SU-DHL-6 (cell line): ENCODE data around the gene SLC2A2.

Experiments used
- H2AFZ ChIP-seq: fragments of 200-600 bp; sonication (generic); 2 replicates; pipeline ENCODE4 v1.6.1; 2014; ENCODE audit warnings: low read depth, mild to moderate bottlenecking, moderate library complexity, mixed read lengths, antibody characterized with exemption, low read length; ENCODE audit not compliant: severe bottlenecking
- H3F3A ChIP-seq: fragments of 200-600 bp; shearing (Covaris generic); 2 replicates; pipeline ENCODE4 v1.6.0; 2016; ENCODE audit warnings: antibody characterized with exemption, mild to moderate bottlenecking; ENCODE audit not compliant: insufficient read depth
- H3K27ac ChIP-seq: fragments of 200-600 bp; sonication (generic); 2 replicates; pipeline ENCODE4 v1.5.1; 2016; ENCODE audit warnings: low read depth, mild to moderate bottlenecking, low read length, moderate library complexity, mixed read lengths
- H3K27me3 ChIP-seq: fragments of 200-600 bp; sonication (generic), shearing (Covaris generic); 2 replicates; pipeline ENCODE4 v1.6.0; 2014; ENCODE audit warnings: mild to moderate bottlenecking, low read length
- H3K36me3 ChIP-seq: fragments of 200-600 bp; sonication (generic); 2 replicates; pipeline ENCODE4 v1.6.1; 2014; ENCODE audit warnings: mild to moderate bottlenecking, low read length, mixed read lengths
- H3K4me2 ChIP-seq: fragments of 300-600, 200-600 bp; shearing (Covaris generic), sonication (generic); 2 replicates; pipeline ENCODE4 v1.6.0; 2014; ENCODE audit warnings: low read length, low read depth, mild to moderate bottlenecking; ENCODE audit not compliant: poor library complexity, severe bottlenecking
- H3K4me3 ChIP-seq: fragments of 200-600 bp; sonication (generic); 2 replicates; pipeline ENCODE4 v1.5.1; 2014; ENCODE audit warnings: antibody characterized with exemption, low read length, mild to moderate bottlenecking, mixed read lengths; ENCODE audit not compliant: insufficient read depth, poor library complexity, severe bottlenecking
- H3K79me2 ChIP-seq: fragments of 200-600 bp; sonication (generic); 2 replicates; pipeline ENCODE4 v1.6.1; 2014; ENCODE audit warnings: mild to moderate bottlenecking, low read length, moderate library complexity; ENCODE audit not compliant: insufficient read depth
- H3K9ac ChIP-seq: fragments of 200-600 bp; sonication (generic); 2 replicates; pipeline ENCODE4 v1.7.0; 2014; ENCODE audit warnings: mild to moderate bottlenecking, low read length
- H3K9me2 ChIP-seq: fragments of 200-600 bp; sonication (generic); replicated peaks from 2 replicates; pipeline ENCODE4 v1.6.1; 2014; ENCODE audit warnings: low read length; ENCODE audit not compliant: insufficient read depth
- H3K9me3 ChIP-seq: fragments of 200-600 bp; sonication (generic); 2 replicates; pipeline ENCODE4 v1.6.1; 2014; ENCODE audit warnings: low read length, mixed read lengths; ENCODE audit not compliant: insufficient read depth
- H4K20me1 ChIP-seq: fragments of 200-600 bp; sonication (generic); 2 replicates; pipeline ENCODE4 v1.6.1; 2014; ENCODE audit warnings: low read depth, mild to moderate bottlenecking, antibody characterized with exemption, low read length, moderate library complexity, mixed read lengths
- CTCF ChIP-seq: fragments of 200-600 bp; sonication (generic); IDR thresholded peaks from one replicate; pipeline ENCODE4 v1.5.1; 2017; ENCODE audit warnings: antibody characterized with exemption, mild to moderate bottlenecking, low read length, moderate library complexity; ENCODE audit not compliant: insufficient read depth, poor library complexity, severe bottlenecking
- EZH2phosphoT487 ChIP-seq: fragments of 200-600 bp; sonication (generic), shearing (Covaris generic); conservative IDR thresholded peaks from 2 replicates; pipeline ENCODE4 v1.6.1; 2018; ENCODE audit warnings: mild to moderate bottlenecking, antibody characterized with exemption, low read length, moderate library complexity, mixed read lengths

Gene SLC2A2

GRCh38 chr3:171026597-171027293 lies at the start of gene SLC2A2:
Gene SLC2A2 (minus strand): TSS chr3:171026720. CDS start chr3:171026670, 50 bp downstream.
- Histone ChIP-seq H3K9ac (no peak within 1 kb of the TSS), H3K36me3 (no peaks in the 10 kb centered on the region), H3K27ac (no peak within 1 kb of the TSS), H3K4me2 (no peak within 1 kb of the TSS), H3K9me2 (no peaks in the 10 kb centered on the region), H3F3A (no peaks in the 10 kb centered on the region), H3K79me2 (no peaks in the 10 kb centered on the region), H3K9me3 (no peaks in the 10 kb centered on the region), H3K27me3 (no peaks in the 10 kb centered on the region), H3K4me3 (no peak within 1 kb of the TSS), H4K20me1 (no peaks in the 10 kb centered on the region), H2AFZ (no peak within 1 kb of the TSS)
- no peak for TF ChIP-seq CTCF
- no peak for TF ChIP-seq EZH2phosphoT487

GRCh38 chr3:171072432-171072831 lies 45.9 kb upstream of the SLC2A2 start:
- Histone ChIP-seq H3K79me2 (no peaks in the 10 kb centered on the region), H3F3A (no peaks in the 10 kb centered on the region), H3K36me3 (no peaks in the 10 kb centered on the region), H3K4me2 (no peak overlapping the region), H3K9ac (no peak overlapping the region), H4K20me1 (no peaks in the 10 kb centered on the region), H3K27me3 (no peaks in the 10 kb centered on the region), H2AFZ (no peak overlapping the region), H3K9me2 (no peaks in the 10 kb centered on the region), H3K27ac (no peak overlapping the region), H3K9me3 (no peaks in the 10 kb centered on the region), H3K4me3 (no peak overlapping the region)
- TF ChIP-seq EZH2phosphoT487 = no peak
- TF ChIP-seq CTCF = no peak

GRCh38 chr3:171068658-171069057 lies 42.1 kb upstream of the SLC2A2 start:
- Histone ChIP-seq H3K4me3 (no peak overlapping the region), H3K9ac (no peak overlapping the region), H3K9me3 (no peaks in the 10 kb centered on the region), H3K9me2 (no peaks in the 10 kb centered on the region), H3K36me3 (no peaks in the 10 kb centered on the region), H3F3A (no peaks in the 10 kb centered on the region), H4K20me1 (no peaks in the 10 kb centered on the region), H3K4me2 (no peak overlapping the region), H2AFZ (no peak overlapping the region), H3K27ac (no peak overlapping the region), H3K79me2 (no peaks in the 10 kb centered on the region), H3K27me3 (no peaks in the 10 kb centered on the region)
- TF ChIP-seq EZH2phosphoT487 = no peak
- TF ChIP-seq CTCF = no peak
